NCI-H446 treated with DMSO at 0.1 percent for 48 hours (cell line): Measurements from ENCODE around the gene MOK.
"Not testable (repeated sequence)": the region's sequence is repeated elsewhere in the genome, so short reads cannot be mapped to it uniquely, and the experiment has no call there.

Experiments used
- DNase-seq: peaks from one replicate; lab custom pipeline; 2025; lab: John Stamatoyannopoulos, UW

MOK gene

DNA sequence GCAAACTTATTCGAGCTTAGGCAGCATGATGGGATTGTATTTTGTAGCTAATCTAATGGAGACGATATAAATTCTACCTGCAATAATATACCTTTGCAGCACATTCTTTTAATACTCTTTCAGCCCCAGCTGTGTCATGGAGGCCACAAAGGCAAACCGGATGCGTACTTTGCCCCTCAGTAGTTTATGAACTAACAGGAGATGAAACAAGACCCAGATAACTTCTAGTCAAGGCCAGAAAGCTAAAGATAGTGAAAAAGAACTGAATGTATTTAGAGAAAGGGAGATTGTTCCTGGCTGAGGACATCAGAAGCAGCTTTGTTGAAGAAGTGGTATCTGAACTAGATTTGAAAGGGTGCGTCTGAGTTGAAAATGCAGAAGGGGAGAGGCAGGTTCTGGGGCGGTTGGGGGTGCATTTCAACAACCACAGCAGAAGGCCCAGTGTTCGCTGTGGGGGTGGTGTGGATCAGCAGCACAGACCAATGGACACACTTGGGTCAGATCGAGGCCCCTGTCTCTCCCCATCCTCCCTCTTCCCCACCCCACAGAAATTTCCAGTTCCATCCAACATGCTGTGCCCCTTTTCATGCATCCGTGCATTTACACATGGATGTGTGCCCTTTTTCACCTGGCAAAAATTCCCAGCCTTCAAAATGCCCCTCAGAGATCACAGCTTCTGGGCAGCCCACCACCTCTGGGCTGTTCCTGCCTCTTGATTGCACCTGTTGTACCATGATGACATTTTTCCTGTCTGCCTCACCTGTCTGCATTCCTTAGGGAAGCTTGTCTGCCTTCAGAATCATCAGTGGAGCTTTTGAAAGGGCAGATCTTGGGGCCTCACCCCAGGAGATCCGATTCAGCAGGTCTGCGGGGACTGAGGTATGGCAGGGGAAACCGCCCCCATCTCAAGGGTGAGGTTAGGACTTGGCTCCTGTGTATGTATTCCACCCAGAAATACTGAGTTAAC lies 16.8 kb upstream of the MOK start:
- DNase-seq = no peak

DNA sequence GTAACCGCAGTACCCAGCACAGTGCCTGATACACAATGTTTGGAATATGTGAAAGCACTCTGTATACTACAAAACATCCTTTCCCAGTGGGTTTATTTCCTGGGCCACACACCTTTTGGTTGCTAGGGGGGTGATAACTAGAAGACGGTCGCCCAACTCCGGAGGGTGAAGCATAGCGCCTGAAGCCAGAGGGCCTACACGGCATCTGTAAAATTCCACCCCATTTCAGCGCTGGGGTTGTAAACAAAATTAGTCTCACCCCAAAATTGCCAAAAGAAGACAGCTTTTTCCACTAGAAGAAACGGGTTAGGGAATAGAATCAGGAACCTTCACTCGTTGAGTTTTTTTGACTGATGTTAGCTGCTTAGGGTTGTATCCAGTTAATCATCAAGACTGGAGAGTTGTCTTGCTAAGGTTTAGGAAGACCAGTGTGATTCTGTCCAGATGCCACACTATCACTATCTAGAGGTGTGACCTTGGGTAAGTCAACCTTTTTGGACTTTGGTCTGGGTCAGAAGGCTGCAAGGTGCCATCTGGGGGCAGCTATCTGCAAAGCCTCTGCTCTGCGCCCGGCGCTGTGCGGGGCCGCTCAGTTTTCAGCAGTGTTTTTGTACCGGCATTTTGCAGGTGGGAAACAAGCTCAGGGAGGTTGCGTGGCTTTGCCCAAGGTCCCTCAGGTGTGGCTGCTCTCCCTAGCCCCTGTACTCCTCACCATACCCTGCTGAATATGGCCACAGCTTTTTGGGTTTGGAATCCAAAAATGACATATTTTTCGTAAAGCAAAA lies 15.9 kb upstream of the MOK start:
- no peak for DNase-seq

DNA sequence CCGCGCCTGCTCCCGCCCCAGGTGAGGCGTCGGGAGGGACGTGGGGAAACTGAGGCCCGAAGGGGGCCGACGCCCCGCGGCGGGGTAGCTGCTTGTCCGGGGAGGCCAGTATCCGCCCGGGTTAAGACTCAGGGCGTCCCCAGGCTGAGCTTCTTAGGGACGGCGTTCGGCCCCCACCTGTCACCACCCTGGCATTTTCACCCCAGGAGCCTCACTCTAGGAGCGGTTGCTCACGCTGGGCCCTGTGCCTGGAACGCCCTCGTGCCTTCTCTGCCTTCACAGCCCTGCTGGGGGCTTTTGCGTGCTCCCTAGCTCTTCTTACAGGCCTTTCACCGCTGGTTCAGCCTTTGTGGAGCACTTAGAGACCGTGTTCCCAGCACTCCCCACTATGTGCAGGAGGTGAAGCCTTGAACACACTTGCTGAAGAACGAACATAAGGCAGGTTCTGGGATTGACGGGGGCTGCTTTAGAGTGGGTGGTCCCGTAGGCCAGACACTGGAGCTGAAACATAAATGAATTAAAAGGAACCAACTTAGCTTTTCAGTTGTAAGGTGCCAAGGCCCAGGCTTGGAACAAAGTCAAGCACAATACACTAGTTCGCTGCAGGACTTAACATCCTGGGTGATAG lies 15.2 kb upstream of the MOK start:
- DNase-seq = peak; percentile 5

DNA sequence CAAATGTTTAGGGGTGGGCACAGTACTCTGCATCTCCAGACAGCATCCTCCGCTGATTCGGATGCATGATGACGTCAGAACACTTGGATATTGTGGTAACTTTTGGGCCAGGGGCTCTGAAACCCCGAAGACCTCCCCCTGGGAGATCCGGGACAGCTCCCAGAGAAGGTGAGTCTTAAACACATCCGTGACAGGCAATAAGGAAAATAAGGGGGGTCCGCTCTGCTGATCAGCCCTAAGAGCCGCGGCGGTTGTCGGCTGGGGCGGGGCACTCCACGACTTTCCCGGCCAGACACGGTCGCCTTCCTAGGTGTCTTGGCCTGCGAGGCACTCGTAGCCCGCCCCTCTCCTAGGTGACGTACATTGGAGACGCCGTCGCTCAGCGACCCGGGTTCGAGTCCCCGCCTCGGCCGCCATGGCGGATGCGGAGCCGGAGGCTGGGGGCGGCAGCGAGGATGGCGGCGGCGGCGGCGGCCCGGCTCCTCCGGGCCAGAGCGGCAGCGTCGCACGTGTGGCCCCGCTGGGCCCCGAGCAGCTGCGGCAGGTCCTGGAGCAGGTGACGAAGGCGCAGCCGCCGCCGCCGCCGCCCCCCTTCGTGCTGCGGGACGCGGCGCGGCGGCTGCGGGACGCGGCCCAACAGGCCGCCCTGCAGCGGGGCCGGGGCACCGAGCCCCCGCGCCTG lies 14.5 kb upstream of the MOK start, which contains the start of gene ZNF839:
TSS of gene ZNF839 (plus strand) at position 396 of the 682 bp plus-strand sequence. CDS start at position 416, 20 bp downstream.
- DNase-seq = peak; percentile 81

DNA sequence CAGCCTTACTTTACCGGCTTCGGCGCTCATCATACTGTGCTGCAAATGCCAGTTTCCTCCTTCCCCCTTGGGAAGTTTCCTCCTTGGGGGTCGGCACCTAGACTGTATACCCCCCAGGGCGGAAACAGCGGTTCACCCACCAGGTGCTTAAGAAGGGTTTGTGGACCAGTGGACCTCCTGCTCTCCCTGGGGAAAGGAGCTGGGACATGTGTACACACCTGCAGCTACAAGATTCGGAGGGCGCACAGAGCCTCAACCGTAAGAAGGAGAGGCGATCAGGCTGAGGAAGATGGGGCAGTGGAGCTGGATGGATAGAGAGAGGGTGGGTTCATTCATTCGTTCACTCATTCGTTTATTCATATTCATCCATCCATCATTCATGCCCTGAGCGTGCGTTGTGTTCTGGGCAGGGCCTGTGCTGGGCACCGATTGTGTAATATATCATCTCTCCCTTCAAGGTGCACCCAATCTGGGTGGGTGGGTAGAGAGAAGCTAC lies 13.9 kb upstream of the MOK start:
- DNase-seq = no peak

DNA sequence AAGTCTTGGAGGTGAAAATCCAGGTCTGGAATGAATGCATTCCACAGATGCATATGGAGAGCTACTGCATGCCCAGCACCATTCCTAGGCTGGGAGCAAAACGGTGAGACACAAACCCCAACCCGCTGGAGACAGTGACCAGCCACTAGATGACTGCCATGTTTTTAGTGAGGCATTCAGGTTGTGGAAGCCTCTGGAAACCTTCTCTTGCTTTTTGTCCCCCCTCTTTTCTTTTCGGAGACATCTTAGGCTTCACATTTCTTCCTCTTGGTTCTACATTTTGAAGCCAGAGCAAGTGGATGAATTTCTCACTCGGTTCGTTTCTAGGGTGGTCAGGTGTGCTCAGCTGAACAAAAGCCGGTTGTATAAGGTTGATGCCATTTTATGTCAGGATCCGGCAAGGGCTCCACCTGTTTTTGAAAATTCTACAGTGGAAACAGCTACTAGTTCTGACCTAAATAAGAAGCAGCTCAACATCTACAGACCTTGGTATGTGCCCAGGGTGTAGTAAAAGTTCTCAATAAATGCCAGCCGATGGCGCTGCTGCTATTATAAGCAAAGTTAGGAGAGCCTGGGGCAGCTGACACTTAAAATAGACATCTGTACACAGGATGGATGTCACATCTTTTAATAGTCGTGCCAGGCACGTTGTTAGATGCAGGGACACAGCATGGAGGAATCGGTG lies 12.7 kb upstream of the MOK start:
- DNase-seq = peak; percentile 35

DNA sequence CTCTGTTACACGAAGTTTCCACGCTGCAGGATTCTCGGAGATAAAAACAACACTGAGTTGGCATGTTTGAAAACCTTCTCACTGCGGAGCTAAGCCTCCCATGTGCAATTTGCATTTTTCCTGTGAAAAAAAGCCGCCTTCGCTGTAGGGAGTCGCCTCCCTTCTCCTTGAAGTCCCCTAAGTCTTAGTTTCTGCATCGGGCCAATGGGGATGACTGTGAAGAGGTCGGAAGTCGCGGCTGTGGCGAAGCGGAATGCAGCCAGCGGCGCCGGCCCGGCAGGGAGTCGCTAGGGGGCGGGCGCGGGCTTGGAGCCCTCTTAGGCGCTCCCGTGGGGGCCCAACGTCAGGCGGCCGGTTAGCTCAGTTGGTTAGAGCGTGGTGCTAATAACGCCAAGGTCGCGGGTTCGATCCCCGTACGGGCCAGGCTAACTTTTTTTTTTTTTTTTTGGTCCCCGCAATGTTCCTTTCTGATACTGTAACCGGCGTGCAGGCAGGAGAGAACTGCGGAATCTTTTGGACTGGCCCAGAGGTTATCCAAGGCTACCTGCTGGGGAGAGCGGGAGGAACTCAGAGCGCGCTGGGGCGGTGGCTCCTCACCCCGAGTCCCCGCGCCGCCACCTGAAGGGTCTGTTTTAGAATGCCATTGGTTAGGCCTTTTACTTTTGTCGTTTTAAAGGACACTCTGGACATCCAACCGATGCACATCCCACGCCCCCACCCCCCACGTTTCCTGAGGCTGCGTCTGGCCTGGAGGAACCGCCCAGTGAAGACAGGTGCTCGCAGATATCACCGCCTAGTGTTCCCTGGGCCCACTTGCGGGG lies 12.0 kb upstream of the MOK start:
- DNase-seq = peak; percentile 80

DNA sequence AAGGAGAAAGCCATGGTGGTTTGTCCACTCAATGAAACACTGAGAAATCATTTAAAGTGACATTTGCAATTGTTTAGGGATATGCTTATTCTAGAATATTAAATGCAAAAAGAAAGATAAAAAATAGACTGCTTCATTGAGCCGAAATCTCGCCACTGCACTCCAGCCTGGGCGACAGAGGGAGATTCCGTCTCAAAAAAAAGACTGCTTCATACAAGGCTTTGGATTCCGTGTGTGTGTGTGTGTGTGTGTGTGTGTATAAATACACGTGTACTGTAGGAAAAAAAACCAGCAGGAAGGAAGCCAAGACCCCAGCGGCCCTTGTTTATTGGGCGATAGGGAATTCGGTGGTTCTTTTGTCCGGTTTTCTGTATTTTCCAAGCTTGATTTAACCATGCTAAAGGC lies 11.4 kb upstream of the MOK start:
- DNase-seq = peak; percentile 67

DNA sequence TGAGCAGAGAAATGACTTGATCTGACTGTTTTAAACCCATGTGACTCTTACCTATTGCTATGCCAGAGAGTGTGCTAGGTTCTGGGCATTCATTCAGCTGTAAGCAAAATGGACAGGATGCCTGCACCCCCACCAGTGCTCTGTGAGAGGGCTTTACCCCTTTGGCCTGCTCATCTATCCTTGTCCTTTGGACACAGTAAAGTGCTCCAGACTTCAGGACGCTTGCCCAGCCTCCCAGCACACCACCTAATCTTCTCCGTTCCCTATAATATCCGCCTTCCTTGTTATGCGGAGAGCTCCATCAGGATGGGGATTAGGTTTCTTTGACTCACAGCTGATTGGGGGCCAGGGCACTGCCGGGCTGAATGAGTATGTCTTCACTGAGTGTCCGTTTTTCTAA lies 10.2 kb upstream of the MOK start:
- DNase-seq = no peak

DNA sequence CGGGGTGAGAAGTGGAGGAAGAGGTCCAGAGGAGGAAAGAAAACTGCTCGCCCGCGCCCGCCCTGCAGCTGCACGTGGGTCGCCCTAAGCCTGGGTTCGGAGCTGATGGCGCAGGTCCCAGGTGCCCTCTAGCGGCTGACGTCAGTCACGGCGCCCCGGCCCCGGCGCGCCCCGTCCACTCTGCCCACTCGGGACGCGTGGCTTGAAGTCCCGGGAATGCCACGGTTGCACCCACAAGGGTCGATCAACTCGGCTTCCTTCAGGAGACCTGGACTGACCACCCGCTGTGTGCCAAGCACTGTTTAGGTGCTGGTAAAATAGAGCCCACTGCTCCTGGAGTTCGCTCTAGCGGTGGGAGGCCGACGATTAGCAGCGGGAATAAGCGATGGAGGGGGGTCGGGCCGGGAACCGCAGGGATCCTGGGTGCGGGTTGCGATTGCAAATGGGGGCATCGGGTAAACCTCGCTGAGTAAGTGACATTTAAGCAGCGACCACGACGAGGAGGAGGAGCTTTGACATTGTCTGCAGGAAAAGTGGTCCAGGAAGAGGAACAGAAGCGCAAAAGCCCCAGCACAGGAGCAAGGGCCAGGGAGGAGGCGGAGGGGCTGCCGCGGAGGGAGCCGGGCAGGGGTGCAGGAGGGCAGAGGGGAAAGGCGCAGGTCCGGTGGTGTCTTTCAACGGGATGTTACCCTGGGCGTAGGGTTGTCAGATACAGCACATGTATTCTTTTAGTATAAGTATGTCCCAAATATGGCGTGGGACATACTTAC lies 9.5 kb upstream of the MOK start:
- DNase-seq = peak; percentile 61

DNA sequence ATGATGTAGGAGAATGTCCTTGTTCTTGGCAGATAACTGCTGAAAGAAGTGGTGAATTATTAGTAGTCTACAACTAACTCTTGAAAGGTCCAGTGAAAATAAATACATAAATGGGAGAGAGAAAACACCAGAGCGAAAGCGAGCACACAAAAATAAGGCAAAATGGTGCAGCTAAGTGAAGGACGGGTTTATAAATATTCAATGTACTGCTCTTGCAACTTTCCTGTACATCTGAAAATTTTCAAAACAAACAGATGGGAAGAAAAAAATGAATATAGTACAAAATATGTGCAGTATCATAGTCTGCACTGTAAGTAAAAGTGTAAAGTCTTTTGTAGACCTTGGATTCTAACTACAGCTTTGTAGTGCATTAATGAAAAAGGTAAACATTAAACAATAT lies 1.3 kb downstream of the MOK start:
- DNase-seq = no peak

DNA sequence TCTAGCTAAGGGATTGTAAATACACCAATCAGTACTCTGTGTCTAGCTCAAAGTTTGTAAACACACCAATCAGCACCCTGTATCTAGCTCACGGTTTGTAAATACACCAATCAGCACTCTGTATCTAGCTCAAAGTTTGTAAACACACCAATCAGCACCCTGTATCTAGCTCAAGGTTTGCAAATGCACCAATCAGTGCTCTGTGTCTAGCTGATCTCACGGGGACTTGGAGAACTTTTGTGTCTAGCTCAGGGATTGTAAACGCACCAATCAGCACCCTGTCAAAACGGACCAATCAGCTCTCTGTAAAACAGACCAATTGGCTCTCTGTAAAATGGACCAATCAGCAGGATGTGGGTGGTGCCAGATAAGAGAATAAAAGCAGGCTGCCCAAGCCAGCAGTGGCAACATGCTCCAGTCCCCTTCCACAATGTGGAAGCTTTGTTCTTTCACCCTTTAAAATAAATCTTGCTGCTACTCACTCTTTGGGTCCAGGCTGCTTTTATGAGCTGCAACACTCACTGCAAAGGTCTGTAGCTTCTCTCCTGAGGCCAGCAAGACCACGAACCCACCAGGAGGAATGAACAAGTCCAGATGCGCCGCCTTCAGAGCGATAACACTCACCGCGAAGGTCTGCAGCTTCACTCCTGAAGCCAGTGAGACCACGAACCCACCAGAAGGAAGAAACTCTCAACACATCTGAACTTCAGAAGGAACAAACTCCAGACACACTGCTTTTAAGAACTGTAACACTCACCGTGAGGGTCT lies 6.5 kb downstream of the MOK start:
- DNase-seq = not testable (repeated sequence)

DNA sequence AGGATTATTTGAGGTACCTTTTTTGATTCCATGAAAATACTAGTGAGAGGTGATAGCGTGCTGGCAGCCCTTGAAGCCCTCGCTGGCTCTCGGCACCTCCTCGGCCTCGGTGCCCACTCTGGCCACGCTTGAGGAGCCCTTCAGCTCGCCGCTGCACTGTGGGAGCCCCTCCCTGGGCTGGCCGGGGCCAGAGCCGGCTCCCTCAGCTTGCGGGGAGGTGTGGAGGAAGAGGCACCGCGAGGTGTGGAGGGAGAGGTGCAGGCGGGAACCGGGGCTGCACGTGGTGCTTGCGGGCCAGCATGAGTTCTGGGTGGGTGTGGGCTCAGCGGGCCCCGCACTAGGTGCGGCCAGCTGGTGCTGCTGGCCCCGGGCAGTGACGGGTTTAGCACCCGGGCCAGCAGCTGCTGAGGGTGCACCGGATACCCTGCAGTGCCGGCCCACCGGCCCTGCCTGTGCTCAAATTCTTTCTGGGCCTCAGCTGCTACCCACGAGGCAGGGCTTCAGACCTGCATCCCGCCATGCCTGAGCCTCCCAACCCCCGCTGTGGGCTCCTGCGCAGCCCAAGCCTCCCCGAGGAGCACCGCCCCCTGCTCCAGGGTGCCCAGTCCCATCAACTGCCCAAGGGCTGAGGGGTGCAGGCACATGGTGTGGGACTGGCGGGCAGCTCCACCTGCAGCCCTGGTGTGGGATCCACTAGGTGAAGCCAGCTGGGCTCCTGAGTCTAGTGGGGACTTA lies 7.4 kb downstream of the MOK start:
- no peak for DNase-seq

DNA sequence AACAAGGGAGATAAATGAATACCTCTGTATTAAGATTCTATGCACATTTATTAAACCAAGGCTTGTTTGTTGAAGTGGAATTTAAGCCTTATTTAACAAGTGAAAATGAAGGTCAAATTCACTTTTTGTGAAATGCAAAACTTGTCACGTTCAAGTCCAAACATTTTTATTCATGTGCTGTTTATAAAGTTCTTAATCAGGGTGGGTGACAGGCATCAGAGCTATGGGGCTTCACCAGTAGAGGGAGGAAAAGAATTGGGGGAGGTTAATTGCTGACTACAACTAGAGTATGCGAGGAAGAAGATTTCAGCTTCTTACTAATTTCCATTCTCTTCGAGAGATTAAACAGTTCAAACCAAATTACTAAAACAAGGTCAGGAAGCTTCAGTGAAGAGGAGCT lies 9.7 kb downstream of the MOK start:
- DNase-seq = no peak

DNA sequence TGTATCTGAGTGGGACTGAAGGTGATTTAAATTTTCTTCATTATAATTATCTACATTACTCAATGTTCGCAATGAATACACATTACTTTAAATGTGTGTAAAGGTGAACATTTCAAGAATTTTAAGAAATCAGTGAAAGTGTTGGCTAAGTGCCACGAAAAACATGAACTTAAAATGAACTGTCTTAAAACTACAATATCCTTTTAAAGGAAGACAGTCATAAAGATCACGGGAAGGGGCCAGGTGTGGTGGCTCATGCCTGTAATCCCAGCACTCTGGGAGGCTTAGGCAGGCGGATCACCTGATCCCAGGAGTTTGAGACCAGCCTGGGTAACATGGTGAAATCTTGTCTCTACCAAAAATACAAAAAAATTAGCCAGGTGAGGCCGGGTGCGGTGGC lies 11.2 kb downstream of the MOK start:
- no peak for DNase-seq

DNA sequence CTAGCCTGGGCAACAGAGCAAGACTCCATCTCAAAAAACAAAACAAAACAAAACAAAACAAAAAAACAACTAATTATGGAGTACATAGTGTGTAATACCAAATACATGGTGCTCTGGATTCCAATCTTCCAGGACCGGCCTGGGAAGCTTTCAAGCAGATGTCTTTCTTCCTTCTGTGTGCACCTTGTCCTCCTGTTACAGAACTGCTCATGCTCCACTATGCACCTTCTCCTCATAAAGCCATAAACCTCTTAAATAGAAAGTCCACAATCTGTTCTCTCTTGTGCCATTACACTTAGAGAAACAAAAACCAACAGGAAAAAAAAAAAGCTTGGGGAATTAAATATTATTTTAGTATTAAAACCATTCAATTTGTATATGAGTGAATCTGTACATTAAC lies 12.5 kb downstream of the MOK start:
- DNase-seq = no peak

DNA sequence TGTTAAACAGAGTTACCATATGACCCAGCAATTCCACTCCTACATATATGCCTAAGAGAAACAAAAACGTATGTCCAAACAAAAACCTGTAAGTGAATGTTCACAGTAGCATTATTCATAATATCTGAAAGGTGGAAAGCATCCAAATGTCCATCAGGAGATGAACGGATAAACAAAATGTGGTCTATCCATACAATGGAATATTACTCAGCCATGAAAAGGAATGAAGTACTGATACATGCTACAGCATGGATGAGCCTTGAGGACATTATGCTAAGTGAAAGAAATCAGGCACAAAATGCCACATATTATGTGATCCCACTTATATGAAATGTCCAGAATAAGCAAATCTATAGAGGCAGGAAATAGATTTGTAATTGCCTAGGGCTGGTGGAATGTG lies 16.8 kb downstream of the MOK start:
- DNase-seq = no peak

DNA sequence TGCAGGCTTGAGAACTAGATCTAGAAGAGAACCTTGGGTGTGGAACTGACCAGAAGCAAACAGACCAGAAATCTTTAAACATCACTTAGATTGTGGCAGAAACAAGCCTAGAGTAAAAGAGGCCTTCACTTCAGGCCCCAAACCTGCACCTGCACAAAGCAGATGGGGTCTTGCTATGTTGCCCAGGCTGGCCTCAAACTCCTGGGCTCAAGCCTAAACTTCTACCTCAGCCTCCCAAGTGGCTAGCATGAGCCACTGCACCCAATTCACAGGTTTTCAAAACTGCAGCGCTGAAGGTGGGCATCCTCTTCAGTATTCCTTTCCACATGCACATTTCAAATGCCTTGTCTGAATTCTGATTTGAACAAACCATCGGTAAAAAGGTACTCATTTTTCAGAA lies 19.9 kb downstream of the MOK start:
- DNase-seq = no peak
